Activated CD4-positive, alpha-beta T cell treated with anti-CD3 and anti-CD28 coated beads for 36 hours (primary cell): ENCODE results near the gene CX3CL1. TPM values are rescaled to one million over a fixed set of nuclear protein-coding genes. Genes with fewer than 3 reads are reported as not detected.
"Not testable (repeated sequence)": the region's sequence is repeated elsewhere in the genome, so short reads cannot be mapped to it uniquely, and the experiment has no call there.

Source experiments
- ATAC-seq: fragments of 200-7000 bp; cut with Tn5 transposase; one replicate; pipeline ENCODE4 v1.10.0; 2021; ENCODE audit warnings: mild to moderate bottlenecking, moderate library complexity
- CTCF ChIA-PET: fragments of 350-600 bp; sonication (Branson Sonifier 250); formaldehyde crosslinking; loops from one replicate; lab custom pipeline; 2021; ENCODE audit warnings: antibody characterized with exemption; lab: Charles Lee
- POLR2A ChIA-PET: fragments of 350-600 bp; sonication (Branson Sonifier 250); formaldehyde crosslinking; loops from one replicate; lab custom pipeline; 2021; ENCODE audit warnings: antibody characterized with exemption, inconsistent platforms; lab: Charles Lee
- DNase-seq: peaks from one replicate; pipeline ENCODE4 v3.0.0-alpha.2; 2020
- H3K27ac Mint-ChIP-seq: one replicate; pipeline ENCODE4 v1.8.0; 2021; ENCODE audit warnings: mixed read lengths
- H3K27me3 Mint-ChIP-seq: one replicate; pipeline ENCODE4 v1.8.0; 2021; ENCODE audit warnings: mixed read lengths
- H3K36me3 Mint-ChIP-seq: one replicate; pipeline ENCODE4 v1.8.0; 2021; ENCODE audit warnings: low read depth, mixed read lengths
- H3K4me1 Mint-ChIP-seq: one replicate; pipeline ENCODE4 v1.8.0; 2021; ENCODE audit warnings: mixed read lengths
- H3K4me3 Mint-ChIP-seq: one replicate; pipeline ENCODE4 v1.8.0; 2021; ENCODE audit warnings: mild to moderate bottlenecking, moderate library complexity, mixed read lengths
- H3K9me3 Mint-ChIP-seq: one replicate; pipeline ENCODE4 v1.8.0; 2021; ENCODE audit warnings: low read depth, mixed read lengths
- intact Hi-C, 2 experiments: fragments of 100-400 bp; cut with DNase I in 1 of 2; cut with micrococcal nuclease in 1 of 2; formaldehyde crosslinking; loops; one replicate each; pipeline versions ENCODE4 v1.14.2 to v1.15.1; 2022 to 2024; cut with DNase I, micrococcal nuclease
- total RNA-seq, 2 experiments: library from RNA; stranded (reverse); gene quantifications; one replicate each; pipeline ENCODE4 v1.2.3, GENCODE V29; 2021

CX3CL1 gene
- total RNA-seq, 2 experiments from 2014 or later = not detected

GRCh38 chr16:57394444-57394843, 22.2 kb downstream of the CX3CL1 start:
- ChIA-PET POLR2A (no interaction called here), CTCF (interaction anchor here (0.6 to 1.5 kb wide), 2 partner anchors 22 to 72 kb away, joined by 3 to 5 read pairs; no protein-coding TSS in a partner anchor)
- Mint-ChIP-seq H3K4me1 (no peaks in the 10 kb centered on the region), H3K36me3 (no peaks in the 10 kb centered on the region), H3K27ac (no peak overlapping the region), H3K9me3 (no peaks in the 10 kb centered on the region), H3K4me3 (no peak overlapping the region), H3K27me3 (peaks cover 3% of the 10 kb centered on the region)
- DNase-seq (no peak), ATAC-seq (no peak)
- intact Hi-C loops = no loop called here

- ATAC-seq = no peak
- intact Hi-C loops = no loop called here
- Mint-ChIP-seq H3K9me3 (no peaks in the 10 kb centered on the region), H3K4me3 (no peak overlapping the region), H3K36me3 (no peaks in the 10 kb centered on the region), H3K4me1 (no peaks in the 10 kb centered on the region), H3K27me3 (peaks cover 3% of the 10 kb centered on the region), H3K27ac (no peak overlapping the region)
- ChIA-PET CTCF (interaction anchor here (0.6 to 1.5 kb wide), 2 partner anchors 9 to 22 kb away, joined by 3 to 5 read pairs; partner anchors contain the start of gene CCL17), POLR2A (interaction anchor here (0.7 kb wide), 1 partner anchor 13 kb away, joined by 3 read pairs; no protein-coding TSS in a partner anchor)
- DNase-seq = no peak
Observed at GRCh38 chr16:57395026-57395425, 22.7 kb downstream of the CX3CL1 start.

- ATAC-seq (no peak), DNase-seq (no peak)
- intact Hi-C loops = no loop called here
- no peaks in the 10 kb centered on the region for H3K36me3 Mint-ChIP-seq
- ChIA-PET POLR2A (no interaction called here), CTCF (no interaction called here)
- H3K27me3 Mint-ChIP-seq = no peaks in the 10 kb centered on the region
- no peaks in the 10 kb centered on the region for H3K9me3 Mint-ChIP-seq
- no peak overlapping the region for H3K27ac Mint-ChIP-seq
- no peaks in the 10 kb centered on the region for H3K4me1 Mint-ChIP-seq
- H3K4me3 Mint-ChIP-seq = no peak overlapping the region
Observed at GRCh38 chr16:57396786-57397185, 24.5 kb downstream of the CX3CL1 start.

GRCh38 chr16:57397493-57397892, 25.2 kb downstream of the CX3CL1 start:
- H3K36me3 Mint-ChIP-seq, intact Hi-C loops, DNase-seq, ATAC-seq, H3K27me3 Mint-ChIP-seq, POLR2A ChIA-PET, H3K9me3 Mint-ChIP-seq, CTCF ChIA-PET, H3K27ac Mint-ChIP-seq, H3K4me1 Mint-ChIP-seq, H3K4me3 Mint-ChIP-seq: not testable (repeated sequence)

- intact Hi-C loops = no loop called here
- Mint-ChIP-seq H3K9me3 (no peaks in the 10 kb centered on the region), H3K27ac (no peak overlapping the region), H3K27me3 (no peaks in the 10 kb centered on the region), H3K4me1 (peaks cover 5% of the 10 kb centered on the region), H3K36me3 (no peaks in the 10 kb centered on the region), H3K4me3 (no peak overlapping the region)
- ATAC-seq (no peak), DNase-seq (no peak)
- ChIA-PET POLR2A (no interaction called here), CTCF (no interaction called here)
Observed at GRCh38 chr16:57401943-57402640, 29.8 kb downstream of the CX3CL1 start.

- no peak within 1 kb of the TSS for H3K27ac Mint-ChIP-seq
- no peak for DNase-seq
- no peaks in the 10 kb centered on the region for H3K27me3 Mint-ChIP-seq
- peaks cover 5% of the 10 kb centered on the region for H3K4me1 Mint-ChIP-seq
- ATAC-seq = no peak
- H3K36me3 Mint-ChIP-seq = no peaks in the 10 kb centered on the region
- H3K9me3 Mint-ChIP-seq = no peaks in the 10 kb centered on the region
- CTCF ChIA-PET = interaction anchor here (0.7 to 1.3 kb wide), 4 partner anchors 9 to 110 kb away, joined by 3 to 6 read pairs (median 4); no protein-coding TSS in a partner anchor
- H3K4me3 Mint-ChIP-seq = no peak within 1 kb of the TSS
- intact Hi-C loops = no loop called here
- POLR2A ChIA-PET = no interaction called here
Observed at GRCh38 chr16:57403965-57404817, 31.9 kb downstream of the CX3CL1 start, which contains the start of gene CCL17. Gene CCL17, plus strand, starts transcription at chr16:57404767. Its CDS starts 9,166 bp downstream, at chr16:57413933.

- Mint-ChIP-seq H3K27ac (no peak overlapping the region), H3K4me1 (peaks cover 5% of the 10 kb centered on the region), H3K9me3 (no peaks in the 10 kb centered on the region), H3K36me3 (no peaks in the 10 kb centered on the region), H3K27me3 (no peaks in the 10 kb centered on the region), H3K4me3 (no peak overlapping the region)
- ATAC-seq (no peak), DNase-seq (no peak)
- ChIA-PET CTCF (interaction anchor here (0.7 to 2.4 kb wide), 6 partner anchors 8 to 109 kb away, joined by 3 to 10 read pairs (median 4); no protein-coding TSS in a partner anchor), POLR2A (no interaction called here)
- intact Hi-C loops = no loop called here
Observed at GRCh38 chr16:57405097-57405496, 32.8 kb downstream of the CX3CL1 start.

GRCh38 chr16:57406881-57407280, 34.6 kb downstream of the CX3CL1 start:
- H3K27ac Mint-ChIP-seq = no peak overlapping the region
- CTCF ChIA-PET = interaction anchor here (0.6 to 2.4 kb wide), 2 partner anchors 10 to 74 kb away, joined by 3 to 10 read pairs; no protein-coding TSS in a partner anchor
- H3K4me1 Mint-ChIP-seq = peaks cover 5% of the 10 kb centered on the region

GRCh38 chr16:57407521-57408353, 35.4 kb downstream of the CX3CL1 start:
- Mint-ChIP-seq H3K36me3 (no peaks in the 10 kb centered on the region), H3K27me3 (no peaks in the 10 kb centered on the region), H3K4me3 (no peak overlapping the region), H3K4me1 (peaks cover 5% of the 10 kb centered on the region), H3K27ac (no peak overlapping the region), H3K9me3 (no peaks in the 10 kb centered on the region)
- CTCF ChIA-PET = interaction anchor here (0.6 kb wide), 1 partner anchor 75 kb away, joined by 3 read pairs; no protein-coding TSS in a partner anchor
- DNase-seq = no peak
- POLR2A ChIA-PET = no interaction called here
- ATAC-seq = no peak
- intact Hi-C loops = no loop called here

More at GRCh38 chr16:57406881-57407280, 34.6 kb downstream of the CX3CL1 start:
- ATAC-seq (no peak), DNase-seq (no peak)
- intact Hi-C loops = no loop called here
- H3K9me3 Mint-ChIP-seq = no peaks in the 10 kb centered on the region
- POLR2A ChIA-PET = interaction anchor here (0.5 kb wide), 1 partner anchor 61 kb away, joined by 3 read pairs; no protein-coding TSS in a partner anchor
- H3K36me3 Mint-ChIP-seq = no peaks in the 10 kb centered on the region
- H3K4me3 Mint-ChIP-seq = no peak overlapping the region
- H3K27me3 Mint-ChIP-seq = no peaks in the 10 kb centered on the region

GRCh38 chr16:57409065-57409464, 36.8 kb downstream of the CX3CL1 start:
- no peak overlapping the region for H3K27ac Mint-ChIP-seq
- ATAC-seq (no peak), DNase-seq (no peak)
- no peaks in the 10 kb centered on the region for H3K9me3 Mint-ChIP-seq
- H3K4me3 Mint-ChIP-seq = no peak overlapping the region
- CTCF ChIA-PET = interaction anchor here (1.0 kb wide), 1 partner anchor 9 kb away, joined by 13 read pairs; no protein-coding TSS in a partner anchor
- no peaks in the 10 kb centered on the region for H3K27me3 Mint-ChIP-seq
- POLR2A ChIA-PET = no interaction called here
- intact Hi-C loops = no loop called here
- no peaks in the 10 kb centered on the region for H3K36me3 Mint-ChIP-seq
- H3K4me1 Mint-ChIP-seq = peaks cover 5% of the 10 kb centered on the region
